Stimulated activated CD4-positive, alpha-beta T cell treated with anti-CD3 and anti-CD28 coated beads, TNF-alpha, amount 100 ng/mL, for 4 hours (primary cell): Measurements from ENCODE around the gene CDKAL1.

Experiments used
- DNase-seq, 3 experiments: peaks; one replicate each; pipeline ENCODE4 v3.0.0-alpha.2; 2020; ENCODE audit warnings: low read depth in 3 of 3

CDKAL1 gene

GRCh38 chr6:21104288-21104687, 570.0 kb downstream of the CDKAL1 start:
- no peak for DNase-seq

- no peak for DNase-seq
These were observed 573.5 kb downstream of the CDKAL1 start for GRCh38 chr6:21107796-21108195.

GRCh38 chr6:21109391-21110178, 575.3 kb downstream of the CDKAL1 start:
- no peak for DNase-seq

- no peak for DNase-seq
These were observed 576.4 kb downstream of the CDKAL1 start for GRCh38 chr6:21110684-21111083.

- no peak for DNase-seq
These were observed 577.0 kb downstream of the CDKAL1 start for GRCh38 chr6:21111093-21111725.

- no peak for DNase-seq
These were observed 580.9 kb downstream of the CDKAL1 start for GRCh38 chr6:21115111-21115510.

GRCh38 chr6:21116736-21117135, 582.5 kb downstream of the CDKAL1 start:
- DNase-seq, result no peak

GRCh38 chr6:21118216-21118780, 584.0 kb downstream of the CDKAL1 start:
- no peak for DNase-seq

- DNase-seq, result no peak
These were observed 587.4 kb downstream of the CDKAL1 start for GRCh38 chr6:21121636-21122136.

- no peak for DNase-seq
These were observed 589.5 kb downstream of the CDKAL1 start for GRCh38 chr6:21123507-21124436.

- DNase-seq, result no peak
These were observed 594.3 kb downstream of the CDKAL1 start for GRCh38 chr6:21128601-21129000.

GRCh38 chr6:21131406-21131805, 597.1 kb downstream of the CDKAL1 start:
- no peak for DNase-seq

- no peak for DNase-seq
These were observed 598.2 kb downstream of the CDKAL1 start for GRCh38 chr6:21132446-21132845.

- DNase-seq, result no peak
These were observed 598.9 kb downstream of the CDKAL1 start for GRCh38 chr6:21132856-21133838.

GRCh38 chr6:21133901-21134300, 599.6 kb downstream of the CDKAL1 start:
- DNase-seq, result no peak

GRCh38 chr6:21134356-21134755, 600.1 kb downstream of the CDKAL1 start:
- DNase-seq, result no peak

GRCh38 chr6:21135484-21136013, 601.3 kb downstream of the CDKAL1 start:
- no peak for DNase-seq

GRCh38 chr6:21137700-21138335, 603.6 kb downstream of the CDKAL1 start:
- no peak for DNase-seq

- no peak for DNase-seq
These were observed 604.2 kb downstream of the CDKAL1 start for GRCh38 chr6:21138336-21139069.
